Measurements from ENCODE around the gene MSL3B.

MSL3B gene

DNA sequence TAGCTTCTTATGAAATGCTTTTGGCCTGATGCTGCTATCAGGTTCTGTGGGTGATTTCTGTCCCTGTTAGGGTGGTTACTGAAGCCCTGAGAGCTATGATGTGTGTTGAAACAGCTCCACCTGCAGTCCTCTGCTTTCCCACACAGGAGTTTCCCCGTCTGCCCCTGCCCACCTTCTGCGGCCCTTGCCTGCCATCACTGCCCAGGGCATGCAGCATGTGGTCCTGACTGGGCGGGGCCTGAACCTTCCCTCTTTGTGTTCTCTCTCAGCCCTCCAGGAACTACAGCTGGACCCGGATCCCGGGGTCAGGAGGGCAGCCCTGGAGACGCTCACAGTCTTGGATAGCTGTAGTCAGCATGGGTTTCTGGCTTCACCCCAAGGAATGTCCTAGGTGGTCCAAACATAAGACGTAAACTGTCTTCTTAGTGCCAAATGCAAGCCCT, 35.3 kb downstream of the MSL3B start:
- TF ChIP-seq CTCF (IDR thresholded peaks at IDR 0.05), result no peak
- H3K9me3 ChIP-seq, result no peaks in the 10 kb centered on the region
- DNase-seq, result peak in 1 of 2 donors; percentile 56
- peaks cover 0 to 3% of the 10 kb centered on the region in 2 donors for H3K27me3 ChIP-seq
- intact Hi-C loops (cut with DNase I; ENCODE audit: low total_unique reads), result no loop called here
- H3K4me1 ChIP-seq, result no peaks in the 10 kb centered on the region
- no peak overlapping the region for H3K27ac ChIP-seq
- no peaks in the 10 kb centered on the region for H3K36me3 ChIP-seq
- H3K4me3 ChIP-seq, result no peak overlapping the region

DNA sequence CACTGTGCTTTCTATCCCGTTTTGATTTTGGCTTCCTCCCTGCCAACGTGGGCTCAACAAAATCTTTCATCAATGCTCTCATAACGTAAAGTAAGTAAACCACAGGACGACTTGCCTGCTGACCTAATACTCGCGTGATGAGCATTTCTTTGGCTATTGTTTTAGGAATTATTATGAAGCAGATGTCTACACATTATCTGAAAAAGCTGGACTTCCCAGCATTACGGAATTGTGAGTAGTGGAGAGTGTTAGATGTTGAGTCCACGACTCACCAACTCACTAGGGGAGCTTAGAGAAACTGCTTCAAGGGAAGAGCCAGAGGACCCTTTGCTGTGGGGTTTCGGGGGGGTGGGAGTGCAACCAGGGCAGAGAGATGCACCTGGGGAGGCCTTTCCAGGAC, 35.8 kb downstream of the MSL3B start:
- Histone ChIP-seq H3K4me3 (no peak overlapping the region), H3K27me3 (peaks cover 0 to 3% of the 10 kb centered on the region in 2 donors), H3K27ac (no peak overlapping the region), H3K36me3 (no peaks in the 10 kb centered on the region), H3K9me3 (no peaks in the 10 kb centered on the region), H3K4me1 (no peaks in the 10 kb centered on the region)
- DNase-seq, result no peak
- TF ChIP-seq CTCF (IDR thresholded peaks at IDR 0.05), result no peak
- intact Hi-C loops (cut with DNase I; ENCODE audit: low total_unique reads), result no loop called here

DNA sequence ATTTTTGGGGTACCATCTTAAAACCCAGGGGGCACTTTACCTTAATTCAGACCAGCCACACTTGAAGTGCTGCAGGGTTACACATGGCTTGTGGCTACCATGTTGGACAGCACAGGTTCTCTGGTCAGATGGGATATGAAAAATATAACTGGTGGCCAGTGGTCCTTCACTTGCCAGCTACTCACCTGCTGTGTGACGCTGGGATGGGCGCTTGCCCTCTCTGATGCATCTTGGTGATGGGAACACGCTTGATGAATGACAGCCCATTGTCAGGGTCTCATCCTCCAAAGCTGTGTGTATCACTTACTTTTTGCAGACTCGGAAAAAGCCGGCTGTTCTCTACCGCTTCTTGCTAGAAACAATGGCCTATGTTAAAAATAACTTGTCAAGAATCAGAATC, 36.3 kb downstream of the MSL3B start:
- intact Hi-C loops (cut with DNase I; ENCODE audit: low total_unique reads), result no loop called here
- no peak for DNase-seq

DNA sequence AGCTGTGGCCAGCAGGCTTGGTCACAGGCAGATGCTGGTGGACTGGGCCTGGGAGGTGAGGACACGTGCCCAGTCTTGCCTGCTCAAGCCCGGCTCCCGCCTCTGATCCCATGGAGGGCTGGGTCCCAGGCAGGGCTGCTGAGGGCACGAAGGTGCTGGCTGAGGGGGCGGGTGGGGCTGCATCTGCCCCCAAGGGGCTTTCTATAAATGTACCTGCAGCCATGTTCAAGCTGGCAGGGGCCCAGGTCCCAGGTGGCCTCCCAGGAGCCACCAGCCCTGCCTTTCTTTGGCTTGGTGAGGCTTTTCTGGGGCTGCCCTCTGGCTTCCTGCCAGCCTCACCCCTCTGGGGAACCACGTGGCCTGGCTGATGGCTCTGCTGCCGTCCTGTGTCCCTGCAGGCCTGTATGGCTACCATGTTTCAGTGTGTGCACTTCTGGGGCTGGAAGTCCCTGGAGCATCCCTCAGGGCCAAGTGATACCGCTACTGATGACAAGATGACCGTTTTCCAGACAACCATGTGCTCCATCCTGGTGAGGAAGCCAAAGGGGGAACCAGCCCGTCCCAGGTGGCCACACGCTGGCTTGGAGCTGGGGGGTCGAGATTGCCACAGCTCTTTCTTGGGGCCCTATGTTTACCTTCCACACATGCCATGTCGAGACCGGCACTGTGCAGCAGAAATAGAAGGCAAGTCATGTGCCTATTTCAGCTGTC, 37.0 kb downstream of the MSL3B start:
- intact Hi-C loops (cut with DNase I; ENCODE audit: low total_unique reads), result no loop called here
- no peak overlapping the region for H3K27ac ChIP-seq
- DNase-seq, result peak in 1 of 2 donors; percentile 53
- no peak for TF ChIP-seq CTCF (IDR thresholded peaks at IDR 0.05)
- H3K9me3 ChIP-seq, result peaks cover 0 to 7% (median 0%) of the 10 kb centered on the region in 3 donors
- no peaks in the 10 kb centered on the region for H3K36me3 ChIP-seq
- H3K27me3 ChIP-seq, result peaks cover 0 to 3% of the 10 kb centered on the region in 2 donors
- H3K4me3 ChIP-seq, result no peak overlapping the region
- no peaks in the 10 kb centered on the region for H3K4me1 ChIP-seq

More for the DNA sequence above, 36.3 kb downstream of the MSL3B start:
- Histone ChIP-seq H3K36me3 (no peaks in the 10 kb centered on the region), H3K9me3 (peaks cover 0 to under 1% (median 0%) of the 10 kb centered on the region in 3 donors), H3K27me3 (peaks cover 0 to 3% of the 10 kb centered on the region in 2 donors), H3K27ac (no peak overlapping the region), H3K4me1 (no peaks in the 10 kb centered on the region), H3K4me3 (no peak overlapping the region)
- TF ChIP-seq CTCF (IDR thresholded peaks at IDR 0.05), result no peak

GRCh38 chr2:233830111-233830802, 37.9 kb downstream of the MSL3B start:
- H3K4me1 ChIP-seq, result no peaks in the 10 kb centered on the region
- H3K4me3 ChIP-seq, result no peak overlapping the region
- H3K27me3 ChIP-seq, result peaks cover 0 to 3% of the 10 kb centered on the region in 2 donors
- peaks cover 0 to 10% (median 0%) of the 10 kb centered on the region in 3 donors for H3K9me3 ChIP-seq
- no peak overlapping the region for H3K27ac ChIP-seq
- peak in 1 of 2 donors; percentile 60 for DNase-seq
- TF ChIP-seq CTCF (IDR thresholded peaks at IDR 0.05), result no peak
- intact Hi-C loops (cut with DNase I; ENCODE audit: low total_unique reads), result no loop called here
- H3K36me3 ChIP-seq, result no peaks in the 10 kb centered on the region

All from tibial artery (tissue), 4 donors.